Measurements from ENCODE around the gene DNM3.

DNA sequence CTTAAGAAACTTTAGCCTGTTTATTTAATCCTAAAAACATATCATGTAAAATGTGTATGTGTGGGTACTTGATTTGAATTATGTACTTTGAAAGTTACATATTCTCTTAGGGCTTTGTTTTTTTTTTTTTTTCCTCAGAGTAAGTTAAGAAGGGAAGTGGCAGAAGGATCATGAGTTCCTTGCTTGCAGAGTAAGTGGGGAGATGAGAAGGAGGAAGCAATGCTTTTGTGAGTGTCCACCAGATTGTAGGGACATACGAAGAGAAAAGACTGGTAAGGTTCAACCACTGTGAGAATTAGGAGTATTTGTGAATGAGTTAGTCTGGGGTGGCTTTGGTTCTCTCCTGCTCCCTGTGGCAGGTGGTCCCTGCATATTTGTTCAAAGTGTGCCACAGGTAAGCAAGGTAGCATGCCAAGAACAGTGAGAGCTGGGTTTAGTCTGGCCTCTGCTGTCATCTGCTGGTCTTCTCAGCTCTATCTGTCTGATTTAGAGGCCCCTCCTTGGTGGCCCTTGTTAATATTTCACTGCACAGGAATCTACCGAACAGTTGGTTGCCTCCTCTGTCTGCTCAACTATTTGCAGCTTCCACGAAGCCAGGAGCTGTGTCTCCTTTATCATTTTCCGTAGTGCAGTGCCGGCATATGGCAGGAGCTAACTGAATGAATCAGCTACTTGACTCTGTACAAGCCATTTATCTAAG, 9.5 kb downstream of the DNM3 start:
- TF ChIP-seq ZNF521 (tag by site-specific recombination; IDR thresholded peaks at IDR 0.05): no peak
- TF ChIP-seq, protein P1, sequence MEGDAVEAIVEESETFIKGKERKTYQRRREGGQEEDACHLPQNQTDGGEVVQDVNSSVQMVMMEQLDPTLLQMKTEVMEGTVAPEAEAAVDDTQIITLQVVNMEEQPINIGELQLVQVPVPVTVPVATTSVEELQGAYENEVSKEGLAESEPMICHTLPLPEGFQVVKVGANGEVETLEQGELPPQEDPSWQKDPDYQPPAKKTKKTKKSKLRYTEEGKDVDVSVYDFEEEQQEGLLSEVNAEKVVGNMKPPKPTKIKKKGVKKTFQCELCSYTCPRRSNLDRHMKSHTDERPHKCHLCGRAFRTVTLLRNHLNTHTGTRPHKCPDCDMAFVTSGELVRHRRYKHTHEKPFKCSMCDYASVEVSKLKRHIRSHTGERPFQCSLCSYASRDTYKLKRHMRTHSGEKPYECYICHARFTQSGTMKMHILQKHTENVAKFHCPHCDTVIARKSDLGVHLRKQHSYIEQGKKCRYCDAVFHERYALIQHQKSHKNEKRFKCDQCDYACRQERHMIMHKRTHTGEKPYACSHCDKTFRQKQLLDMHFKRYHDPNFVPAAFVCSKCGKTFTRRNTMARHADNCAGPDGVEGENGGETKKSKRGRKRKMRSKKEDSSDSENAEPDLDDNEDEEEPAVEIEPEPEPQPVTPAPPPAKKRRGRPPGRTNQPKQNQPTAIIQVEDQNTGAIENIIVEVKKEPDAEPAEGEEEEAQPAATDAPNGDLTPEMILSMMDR (tag by site-specific recombination; IDR thresholded peaks at IDR 0.05): peak; percentile 34; the same call in 1 of the 2 replicates
- TF ChIP-seq, protein P2, sequence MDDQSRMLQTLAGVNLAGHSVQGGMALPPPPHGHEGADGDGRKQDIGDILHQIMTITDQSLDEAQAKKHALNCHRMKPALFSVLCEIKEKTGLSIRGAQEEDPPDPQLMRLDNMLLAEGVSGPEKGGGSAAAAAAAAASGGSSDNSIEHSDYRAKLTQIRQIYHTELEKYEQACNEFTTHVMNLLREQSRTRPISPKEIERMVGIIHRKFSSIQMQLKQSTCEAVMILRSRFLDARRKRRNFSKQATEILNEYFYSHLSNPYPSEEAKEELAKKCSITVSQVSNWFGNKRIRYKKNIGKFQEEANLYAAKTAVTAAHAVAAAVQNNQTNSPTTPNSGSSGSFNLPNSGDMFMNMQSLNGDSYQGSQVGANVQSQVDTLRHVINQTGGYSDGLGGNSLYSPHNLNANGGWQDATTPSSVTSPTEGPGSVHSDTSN (CRISPR knock-in tag; IDR thresholded peaks at IDR 0.05): no peak
- no peak for TF ChIP-seq ZNF138 (tag by site-specific recombination; IDR thresholded peaks at IDR 0.05; ENCODE audit: borderline replicate concordance)
